Caco-2 (cell line): ENCODE data around the gene PRADC1. TPM values are rescaled to one million over a fixed set of nuclear protein-coding genes. Genes with fewer than 3 reads are reported as not detected.

ENCODE experiments used
- BruUV-seq: library from RNA; stranded (reverse); fragments of 400-500 nt; replicated peaks from 2 replicates; lab custom pipeline; 2021; lab: Mats Ljungman, UMichigan
- CTCF ChIA-PET: fragments of 300-600 bp; sonication (Branson Sonifier 250); formaldehyde crosslinking; loops from one replicate; lab custom pipeline; 2022; ENCODE audit warnings: antibody characterized with exemption; lab: Charles Lee
- POLR2A ChIA-PET: fragments of 300-600 bp; sonication (Branson Sonifier 250); formaldehyde crosslinking; loops from one replicate; lab custom pipeline; 2022; ENCODE audit warnings: antibody characterized with exemption; lab: Charles Lee
- DNase-seq, 2 experiments: peaks; one replicate each; pipeline versions ENCODE4 v3.0.0 to v3.0.0-alpha.2; 2020 to 2022
- H3K27me3 ChIP-seq: replicated peaks from 2 replicates; pipeline ENCODE4 v1.6.0; 2011; ENCODE audit warnings: low read length; ENCODE audit not compliant: control insufficient read depth, insufficient read depth
- H3K36me3 ChIP-seq: 2 replicates; pipeline ENCODE4 v1.5.1; 2011; ENCODE audit warnings: low read length; ENCODE audit not compliant: control insufficient read depth, insufficient read depth
- H3K4me1 ChIP-seq: fragments of 250-450 bp; sonication (Bioruptor Pico); 2 replicates; pipeline ENCODE4 v1.5.1; 2020; ENCODE audit warnings: mild to moderate bottlenecking
- H3K4me3 ChIP-seq: 2 replicates; pipeline ENCODE4 v1.5.1; 2011; ENCODE audit warnings: low read depth, mild to moderate bottlenecking, control low read depth, low read length
- H3K9me3 ChIP-seq: fragments of 250-450 bp; sonication (Bioruptor Pico); 2 replicates; pipeline ENCODE4 v1.5.1; 2020; ENCODE audit warnings: mild to moderate bottlenecking, moderate library complexity
- H3K27ac Mint-ChIP-seq: one replicate; pipeline ENCODE4 v1.8.0; 2022; ENCODE audit warnings: mixed read lengths; ENCODE audit not compliant: unreplicated experiment
- H3K27me3 Mint-ChIP-seq: one replicate; pipeline ENCODE4 v1.8.0; 2022; ENCODE audit warnings: mixed read lengths; ENCODE audit not compliant: insufficient read depth, unreplicated experiment
- H3K36me3 Mint-ChIP-seq: one replicate; pipeline ENCODE4 v1.8.0; 2022; ENCODE audit warnings: mild to moderate bottlenecking, mixed read lengths; ENCODE audit not compliant: insufficient read depth, unreplicated experiment
- H3K4me1 Mint-ChIP-seq: one replicate; pipeline ENCODE4 v1.8.0; 2022; ENCODE audit warnings: low read depth, mixed read lengths; ENCODE audit not compliant: unreplicated experiment
- H3K4me3 Mint-ChIP-seq: one replicate; pipeline ENCODE4 v1.8.0; 2022; ENCODE audit warnings: mild to moderate bottlenecking, moderate library complexity, mixed read lengths; ENCODE audit not compliant: unreplicated experiment
- H3K9me3 Mint-ChIP-seq: one replicate; pipeline ENCODE4 v1.8.0; 2022; ENCODE audit warnings: mixed read lengths; ENCODE audit not compliant: unreplicated experiment
- intact Hi-C: fragments of 100-400 bp; cut with micrococcal nuclease; formaldehyde crosslinking; loops from one replicate; pipeline ENCODE4 v1.10.0; 2022; ENCODE audit not compliant: unreplicated experiment
- total RNA-seq: library from RNA; stranded (reverse); gene quantifications from 2 replicates; pipeline ENCODE4 v1.2.3, GENCODE V29; 2022
- TF ChIP-seq, protein P1 (sequence below), 2 experiments: fragments of 200-600 bp in 1 of 2; IDR thresholded peaks; 1 replicate in 1 of 2; 2 replicates in 1 of 2; pipeline versions ENCODE4 v1.5.1 to v1.8.0; 2011 to 2022; ENCODE audit warnings: antibody characterized with exemption in 1 of 2, control low read depth in 1 of 2, inconsistent platforms in 1 of 2, low read depth in 1 of 2, low read length in 1 of 2, mild to moderate bottlenecking in 1 of 2, moderate library complexity in 1 of 2; ENCODE audit not compliant: insufficient read depth in 1 of 2, severe bottlenecking in 1 of 2, unreplicated experiment in 1 of 2

The PRADC1 gene
- total RNA-seq, 1 experiment from 2014 or later, result 24.1 TPM

DNA sequence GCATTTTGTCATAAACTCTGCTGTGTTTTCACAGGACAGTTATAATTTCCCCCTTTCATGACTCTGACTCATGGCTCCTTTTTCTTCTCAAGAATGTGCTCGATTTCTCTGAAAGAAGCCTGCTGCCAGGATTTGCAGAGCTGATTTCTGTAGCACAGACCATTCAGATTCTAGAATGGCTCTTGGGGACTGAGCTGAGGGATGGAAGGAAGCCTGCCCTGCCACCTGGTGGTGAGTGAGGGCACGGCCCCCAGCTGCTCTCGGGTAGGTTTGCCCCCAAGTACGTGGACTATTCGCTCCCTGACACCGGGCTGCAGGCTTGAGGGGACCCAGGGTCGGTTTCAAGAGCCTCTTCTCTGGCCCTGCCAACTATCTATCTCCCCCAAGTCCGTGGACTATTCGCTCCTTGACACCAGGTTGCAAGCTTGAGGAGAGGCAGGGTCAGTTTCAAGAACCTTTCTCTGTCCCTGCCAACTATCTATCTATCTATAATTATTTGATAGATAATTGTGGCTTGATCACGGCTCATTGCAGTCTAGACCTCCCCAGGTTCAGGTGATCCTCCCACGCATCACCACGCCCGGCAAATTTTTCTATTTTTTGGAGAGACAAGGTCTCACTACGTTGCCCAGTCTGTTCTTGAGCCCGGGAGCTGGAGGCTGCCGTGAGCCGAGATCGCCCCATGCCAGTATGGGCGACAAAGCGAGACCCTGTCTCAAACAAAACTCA is 20.4 kb downstream of the PRADC1 start:
- peaks cover 10% of the 10 kb centered on the region for H3K36me3 Mint-ChIP-seq
- H3K27me3 Mint-ChIP-seq, result no peaks in the 10 kb centered on the region
- no TSS peak for BruUV-seq
- intact Hi-C loops, result loop anchor here (1.0 to 5.0 kb wide), 5 partner anchors 13 to 320 kb away; no protein-coding TSS in a partner anchor
- TF ChIP-seq, protein P1, sequence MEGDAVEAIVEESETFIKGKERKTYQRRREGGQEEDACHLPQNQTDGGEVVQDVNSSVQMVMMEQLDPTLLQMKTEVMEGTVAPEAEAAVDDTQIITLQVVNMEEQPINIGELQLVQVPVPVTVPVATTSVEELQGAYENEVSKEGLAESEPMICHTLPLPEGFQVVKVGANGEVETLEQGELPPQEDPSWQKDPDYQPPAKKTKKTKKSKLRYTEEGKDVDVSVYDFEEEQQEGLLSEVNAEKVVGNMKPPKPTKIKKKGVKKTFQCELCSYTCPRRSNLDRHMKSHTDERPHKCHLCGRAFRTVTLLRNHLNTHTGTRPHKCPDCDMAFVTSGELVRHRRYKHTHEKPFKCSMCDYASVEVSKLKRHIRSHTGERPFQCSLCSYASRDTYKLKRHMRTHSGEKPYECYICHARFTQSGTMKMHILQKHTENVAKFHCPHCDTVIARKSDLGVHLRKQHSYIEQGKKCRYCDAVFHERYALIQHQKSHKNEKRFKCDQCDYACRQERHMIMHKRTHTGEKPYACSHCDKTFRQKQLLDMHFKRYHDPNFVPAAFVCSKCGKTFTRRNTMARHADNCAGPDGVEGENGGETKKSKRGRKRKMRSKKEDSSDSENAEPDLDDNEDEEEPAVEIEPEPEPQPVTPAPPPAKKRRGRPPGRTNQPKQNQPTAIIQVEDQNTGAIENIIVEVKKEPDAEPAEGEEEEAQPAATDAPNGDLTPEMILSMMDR (IDR thresholded peaks at IDR 0.05; ENCODE audit: insufficient read depth in 1 of 2, low read depth in 1 of 2, low read length in 1 of 2, severe bottlenecking in 1 of 2, unreplicated experiment in 1 of 2), result peak; percentile 95
- peaks cover 9% of the 10 kb centered on the region for H3K4me1 Mint-ChIP-seq
- H3K27ac Mint-ChIP-seq, result no peak overlapping the region
- peak overlapping the region; percentile 89 for H3K4me3 Mint-ChIP-seq
- ChIA-PET POLR2A (interaction anchor here (0.5 to 1.9 kb wide), 4 partner anchors 21 to 322 kb away, joined by 4 to 9 read pairs (median 6); partner anchors contain the start of gene PRADC1), CTCF (interaction anchor here (0.6 to 3.2 kb wide), 25 partner anchors 10 to 325 kb away, joined by 3 to 105 read pairs (median 4); partner anchors contain the start of genes CCT7, NOTO, PRADC1 and RAB11FIP5)
- Histone ChIP-seq H3K4me1 (peaks cover 20% of the 10 kb centered on the region), H3K36me3 (no peaks in the 10 kb centered on the region), H3K4me3 (no peak overlapping the region), H3K27me3 (no peaks in the 10 kb centered on the region), H3K9me3 (no peaks in the 10 kb centered on the region)
- H3K9me3 Mint-ChIP-seq, result no peaks in the 10 kb centered on the region
- DNase-seq, result peak; percentile 70 to 87

DNA sequence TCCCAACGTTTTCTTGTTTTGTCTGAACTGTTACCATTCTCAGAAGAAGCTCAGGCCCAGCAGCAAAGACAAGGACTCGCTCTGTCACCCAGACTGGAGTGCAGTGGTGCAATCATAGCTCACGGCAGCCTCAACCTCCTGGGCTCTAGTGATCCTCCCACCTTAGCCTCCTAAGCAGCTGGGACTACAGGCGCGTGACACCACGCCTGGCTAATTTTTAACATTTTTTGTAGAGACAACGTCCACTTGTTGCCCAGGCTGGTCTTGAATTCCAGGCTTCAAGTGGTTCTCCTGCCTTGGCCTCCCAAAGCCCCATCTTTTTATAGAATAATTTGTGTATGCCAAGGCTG is 21.0 kb downstream of the PRADC1 start:
- no peak overlapping the region for H3K27ac Mint-ChIP-seq
- intact Hi-C loops, result loop anchor here (1.0 to 5.0 kb wide), 5 partner anchors 13 to 319 kb away; no protein-coding TSS in a partner anchor
- Histone ChIP-seq H3K9me3 (no peaks in the 10 kb centered on the region), H3K4me3 (no peak overlapping the region), H3K36me3 (no peaks in the 10 kb centered on the region), H3K4me1 (peaks cover 20% of the 10 kb centered on the region), H3K27me3 (no peaks in the 10 kb centered on the region)
- H3K9me3 Mint-ChIP-seq, result no peaks in the 10 kb centered on the region
- TF ChIP-seq, protein P1 (IDR thresholded peaks at IDR 0.05; ENCODE audit: insufficient read depth in 1 of 2, low read depth in 1 of 2, low read length in 1 of 2, severe bottlenecking in 1 of 2, unreplicated experiment in 1 of 2), result no peak
- CTCF ChIA-PET, result interaction anchor here (0.6 to 3.2 kb wide), 24 partner anchors 10 to 325 kb away, joined by 3 to 105 read pairs (median 4); partner anchors contain the start of genes CCT7, NOTO, PRADC1 and RAB11FIP5
- POLR2A ChIA-PET, result interaction anchor here (0.5 to 1.9 kb wide), 4 partner anchors 20 to 322 kb away, joined by 4 to 9 read pairs (median 6); partner anchors contain the start of gene PRADC1
- H3K4me1 Mint-ChIP-seq, result peaks cover 9% of the 10 kb centered on the region
- H3K4me3 Mint-ChIP-seq, result no peak overlapping the region
- no peak for DNase-seq
- peaks cover 10% of the 10 kb centered on the region for H3K36me3 Mint-ChIP-seq
- H3K27me3 Mint-ChIP-seq, result no peaks in the 10 kb centered on the region
- no TSS peak for BruUV-seq

DNA sequence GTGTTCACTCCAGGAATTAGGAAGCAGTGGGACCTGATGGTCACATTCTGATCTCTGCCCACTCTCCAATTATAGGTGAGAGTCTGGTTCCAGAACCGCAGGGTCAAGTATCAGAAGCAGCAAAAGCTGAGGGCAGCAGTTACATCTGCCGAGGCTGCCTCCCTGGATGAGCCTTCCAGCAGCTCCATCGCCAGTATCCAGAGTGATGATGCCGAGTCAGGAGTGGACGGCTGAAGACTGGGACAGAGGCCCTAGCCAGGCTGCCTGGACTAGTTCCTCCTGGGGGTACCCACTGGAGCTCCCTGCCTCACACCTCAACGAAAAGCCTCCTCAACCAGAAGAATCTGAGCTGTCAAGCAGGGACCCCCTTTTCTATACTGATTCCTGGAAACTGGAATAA is 22.3 kb downstream of the PRADC1 start:
- intact Hi-C loops, result loop anchor here (5.0 kb wide), 1 partner anchor 48 kb away; no protein-coding TSS in a partner anchor
- H3K9me3 Mint-ChIP-seq, result no peaks in the 10 kb centered on the region
- Histone ChIP-seq H3K27me3 (no peaks in the 10 kb centered on the region), H3K36me3 (no peaks in the 10 kb centered on the region), H3K4me1 (peaks cover 20% of the 10 kb centered on the region), H3K9me3 (no peaks in the 10 kb centered on the region), H3K4me3 (no peak overlapping the region)
- ChIA-PET CTCF (interaction anchor here (1.3 kb wide), 1 partner anchor 19 kb away, joined by 4 read pairs; no protein-coding TSS in a partner anchor), POLR2A (no interaction called here)
- H3K36me3 Mint-ChIP-seq, result peaks cover 10% of the 10 kb centered on the region
- H3K4me1 Mint-ChIP-seq, result peaks cover 7% of the 10 kb centered on the region
- no peak overlapping the region for H3K27ac Mint-ChIP-seq
- BruUV-seq, result no TSS peak
- H3K4me3 Mint-ChIP-seq, result no peak overlapping the region
- TF ChIP-seq, protein P1 (IDR thresholded peaks at IDR 0.05; ENCODE audit: insufficient read depth in 1 of 2, low read depth in 1 of 2, low read length in 1 of 2, severe bottlenecking in 1 of 2, unreplicated experiment in 1 of 2), result no peak
- DNase-seq, result no peak
- no peaks in the 10 kb centered on the region for H3K27me3 Mint-ChIP-seq
